MCF 10A (cell line): ENCODE results near the gene KRT34. TPM values are rescaled to one million over a fixed set of nuclear protein-coding genes. Genes with fewer than 3 reads are reported as not detected.
A peak's percentile ranks its signal among the peaks of the same experiment; 100 is the strongest.
"Not testable (repeated sequence)": the region's sequence is repeated elsewhere in the genome, so short reads cannot be mapped to it uniquely, and the experiment has no call there.

Experiments used
- BruUV-seq: library from RNA; stranded (reverse); fragments of 400-500 nt; replicated peaks from 2 replicates; lab custom pipeline; 2021; lab: Mats Ljungman, UMichigan
- CTCF ChIA-PET: fragments of 300-600 bp; sonication (Branson Sonifier 250); formaldehyde crosslinking; extraction: SDS; loops from one replicate; lab custom pipeline; 2021; ENCODE audit warnings: antibody characterized with exemption, inconsistent platforms; lab: Yijun Ruan, JAX
- POLR2A ChIA-PET: fragments of 300-600, 350-650 bp; sonication (Branson Sonifier 250); formaldehyde crosslinking; extraction: SDS; loops from one replicate; lab custom pipeline; 2020; ENCODE audit warnings: antibody characterized with exemption, inconsistent platforms; lab: Yijun Ruan, JAX
- DNase-seq: peaks from one replicate; pipeline ENCODE4 v3.0.0-alpha.2; 2018; ENCODE audit not compliant: unreplicated experiment
- H3K27ac Mint-ChIP-seq: one replicate; pipeline ENCODE4 v1.8.0; 2022; ENCODE audit warnings: mild to moderate bottlenecking, low read depth, mixed read lengths; ENCODE audit not compliant: unreplicated experiment
- H3K27me3 Mint-ChIP-seq: one replicate; pipeline ENCODE4 v1.8.0; 2022; ENCODE audit warnings: mixed read lengths; ENCODE audit not compliant: insufficient read depth, unreplicated experiment
- H3K36me3 Mint-ChIP-seq: one replicate; pipeline ENCODE4 v1.8.0; 2022; ENCODE audit warnings: mild to moderate bottlenecking, moderate library complexity, mixed read lengths; ENCODE audit not compliant: insufficient read depth, unreplicated experiment
- H3K4me1 Mint-ChIP-seq: one replicate; pipeline ENCODE4 v1.8.0; 2022; ENCODE audit warnings: mixed read lengths; ENCODE audit not compliant: insufficient read depth, unreplicated experiment
- H3K4me3 Mint-ChIP-seq: one replicate; pipeline ENCODE4 v1.8.0; 2022; ENCODE audit warnings: mild to moderate bottlenecking, moderate library complexity, mixed read lengths; ENCODE audit not compliant: unreplicated experiment
- H3K9me3 Mint-ChIP-seq: one replicate; pipeline ENCODE4 v1.8.0; 2022; ENCODE audit warnings: mixed read lengths; ENCODE audit not compliant: unreplicated experiment
- CTCF ChIP-seq: fragments of 200-600 bp; IDR thresholded peaks from one replicate; pipeline ENCODE4 v1.8.0; 2022; ENCODE audit warnings: antibody characterized with exemption, mild to moderate bottlenecking; ENCODE audit not compliant: unreplicated experiment
- intact Hi-C: fragments of 100-400 bp; cut with micrococcal nuclease; formaldehyde crosslinking; loops from 2 replicates; pipeline ENCODE4 v1.14.1; 2022
- total RNA-seq: library from RNA; stranded (reverse); gene quantifications from 2 replicates; pipeline ENCODE4 v1.2.3, GENCODE V29; 2022

KRT34 gene
- total RNA-seq, 1 experiment from 2014 or later = 0.40 TPM

- H3K27ac Mint-ChIP-seq = no peak overlapping the region
- H3K27me3 Mint-ChIP-seq = peaks cover 24% of the 10 kb centered on the region
- TF ChIP-seq CTCF = no peak
- ChIA-PET CTCF (interaction anchor here (0.5 to 1.7 kb wide), 2 partner anchors 22 to 857 kb away, joined by 3 to 4 read pairs; no protein-coding TSS in a partner anchor), POLR2A (interaction anchor here (0.6 kb wide), 1 partner anchor 367 kb away, joined by 3 read pairs; the partner anchor contains the start of gene KRT40)
- intact Hi-C loops = no loop called here
- DNase-seq = no peak
- BruUV-seq = no TSS peak
- H3K9me3 Mint-ChIP-seq = no peaks in the 10 kb centered on the region
- no peaks in the 10 kb centered on the region for H3K4me1 Mint-ChIP-seq
- H3K36me3 Mint-ChIP-seq = no peaks in the 10 kb centered on the region
- H3K4me3 Mint-ChIP-seq = no peak overlapping the region
Measured at GRCh38 chr17:41351177-41351576, 30.9 kb downstream of the KRT34 start.

GRCh38 chr17:41350381-41350878 lies 31.7 kb downstream of the KRT34 start, which contains the start of gene KRT33A:
Gene KRT33A, minus strand, starts transcription at chr17:41350828. Its CDS starts 61 bp downstream, at chr17:41350767.
- intact Hi-C loops, H3K4me3 Mint-ChIP-seq, DNase-seq, BruUV-seq, H3K36me3 Mint-ChIP-seq, H3K4me1 Mint-ChIP-seq, H3K9me3 Mint-ChIP-seq, H3K27ac Mint-ChIP-seq, POLR2A ChIA-PET: not testable (repeated sequence)
- H3K27me3 Mint-ChIP-seq = peaks cover 24% of the 10 kb centered on the region
- CTCF ChIA-PET = interaction anchor here (0.6 to 1.9 kb wide), 2 partner anchors 198 to 355 kb away, joined by 3 to 4 read pairs; no protein-coding TSS in a partner anchor

GRCh38 chr17:41347869-41348760 lies 34.0 kb downstream of the KRT34 start:
- POLR2A ChIA-PET = interaction anchor here (0.6 to 1.1 kb wide), 5 partner anchors 9 to 341 kb away, joined by 3 to 4 read pairs (median 3); no protein-coding TSS in a partner anchor
- no peak overlapping the region for H3K4me3 Mint-ChIP-seq
- H3K27ac Mint-ChIP-seq = no peak overlapping the region
- H3K4me1 Mint-ChIP-seq = no peaks in the 10 kb centered on the region
- no peaks in the 10 kb centered on the region for H3K9me3 Mint-ChIP-seq
- BruUV-seq = no TSS peak
- H3K36me3 Mint-ChIP-seq = no peaks in the 10 kb centered on the region
- intact Hi-C loops = no loop called here
- peaks cover 19% of the 10 kb centered on the region for H3K27me3 Mint-ChIP-seq
- CTCF ChIA-PET = interaction anchor here (0.5 to 1.6 kb wide), 9 partner anchors 14 to 803 kb away, joined by 3 to 4 read pairs (median 3); no protein-coding TSS in a partner anchor
- no peak for TF ChIP-seq CTCF
- peak; percentile 1 for DNase-seq

- CTCF ChIA-PET = interaction anchor here (0.5 kb wide), 1 partner anchor 14 kb away, joined by 4 read pairs; no protein-coding TSS in a partner anchor
- intact Hi-C loops = not testable (repeated sequence)
Measured at GRCh38 chr17:41346421-41346820, 35.7 kb downstream of the KRT34 start.

More at GRCh38 chr17:41346421-41346820, 35.7 kb downstream of the KRT34 start:
- not testable (repeated sequence) for H3K4me1 Mint-ChIP-seq, H3K27ac Mint-ChIP-seq, H3K4me3 Mint-ChIP-seq, H3K27me3 Mint-ChIP-seq, BruUV-seq, H3K9me3 Mint-ChIP-seq, DNase-seq, H3K36me3 Mint-ChIP-seq
- POLR2A ChIA-PET = interaction anchor here (1.6 kb wide), 1 partner anchor 11 kb away, joined by 3 read pairs; no protein-coding TSS in a partner anchor
